Uterus (tissue), 2 donors: ENCODE data around the gene TNS1.

Experiments used
- POLR2A ChIP-seq, 2 donors: fragments of 450-650 bp; IDR thresholded peaks; one replicate each; pipeline ENCODE4 v1.6.1; 2016; ENCODE audit warnings: antibody characterized with exemption in 2 of 2, mild to moderate bottlenecking in 1 of 2, moderate library complexity in 1 of 2
- TF ChIP-seq, protein P1 (sequence below), 4 experiments: fragments of 200-600 bp in 2 of 4; fragments of 450-650 bp in 2 of 4; sonication (generic) in 2 of 4; IDR thresholded peaks; one replicate each; pipeline ENCODE4 v1.5.1; 2016 to 2019; ENCODE audit warnings: antibody characterized with exemption in 4 of 4, mild to moderate bottlenecking in 2 of 4, moderate library complexity in 1 of 4

DNA sequence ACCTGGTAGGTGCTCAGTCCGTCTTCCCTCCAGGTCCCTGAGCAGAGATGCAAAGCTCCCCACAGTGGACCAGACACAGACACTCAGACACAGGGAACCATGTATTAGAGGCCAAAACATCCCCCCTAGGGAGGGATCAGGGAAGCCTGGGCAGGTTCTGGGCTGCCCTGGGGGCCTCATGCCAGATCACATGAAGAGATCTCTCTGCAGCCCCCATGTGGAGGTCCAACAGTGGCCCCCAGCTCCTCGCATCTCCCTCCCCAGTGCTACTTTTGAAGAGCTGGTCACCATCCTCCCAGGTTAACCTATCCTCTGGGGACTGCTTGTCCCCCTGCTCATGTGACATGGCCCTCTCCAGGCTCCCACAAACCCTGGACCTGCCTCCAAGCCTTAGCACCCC, 10.5 kb upstream of the TNS1 start:
- TF ChIP-seq, protein P1, sequence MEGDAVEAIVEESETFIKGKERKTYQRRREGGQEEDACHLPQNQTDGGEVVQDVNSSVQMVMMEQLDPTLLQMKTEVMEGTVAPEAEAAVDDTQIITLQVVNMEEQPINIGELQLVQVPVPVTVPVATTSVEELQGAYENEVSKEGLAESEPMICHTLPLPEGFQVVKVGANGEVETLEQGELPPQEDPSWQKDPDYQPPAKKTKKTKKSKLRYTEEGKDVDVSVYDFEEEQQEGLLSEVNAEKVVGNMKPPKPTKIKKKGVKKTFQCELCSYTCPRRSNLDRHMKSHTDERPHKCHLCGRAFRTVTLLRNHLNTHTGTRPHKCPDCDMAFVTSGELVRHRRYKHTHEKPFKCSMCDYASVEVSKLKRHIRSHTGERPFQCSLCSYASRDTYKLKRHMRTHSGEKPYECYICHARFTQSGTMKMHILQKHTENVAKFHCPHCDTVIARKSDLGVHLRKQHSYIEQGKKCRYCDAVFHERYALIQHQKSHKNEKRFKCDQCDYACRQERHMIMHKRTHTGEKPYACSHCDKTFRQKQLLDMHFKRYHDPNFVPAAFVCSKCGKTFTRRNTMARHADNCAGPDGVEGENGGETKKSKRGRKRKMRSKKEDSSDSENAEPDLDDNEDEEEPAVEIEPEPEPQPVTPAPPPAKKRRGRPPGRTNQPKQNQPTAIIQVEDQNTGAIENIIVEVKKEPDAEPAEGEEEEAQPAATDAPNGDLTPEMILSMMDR (IDR thresholded peaks at IDR 0.05), result no peak
- no peak for TF ChIP-seq POLR2A (IDR thresholded peaks at IDR 0.05)
